ENCODE results near the gene KCNMB2.
"Not testable (repeated sequence)": the region's sequence is repeated elsewhere in the genome, so short reads cannot be mapped to it uniquely, and the experiment has no call there.

KCNMB2 gene

GRCh38 chr3:178519701-178520100 lies 16.5 kb upstream of the KCNMB2 start:
- DNase-seq (ENCODE audit: low read depth in 1 of 2, low spot score in 1 of 2) = no peak

- no peak for DNase-seq (ENCODE audit: low read depth in 1 of 2, low spot score in 1 of 2)
These were observed 15.8 kb upstream of the KCNMB2 start for GRCh38 chr3:178520451-178520850.

GRCh38 chr3:178522200-178523052 lies 13.8 kb upstream of the KCNMB2 start:
- no peak for DNase-seq (ENCODE audit: low read depth in 1 of 2, low spot score in 1 of 2)

- DNase-seq (ENCODE audit: low read depth in 1 of 2, low spot score in 1 of 2) = no peak
These were observed 11.0 kb upstream of the KCNMB2 start for GRCh38 chr3:178525251-178525650.

GRCh38 chr3:178526291-178526690 lies 9.9 kb upstream of the KCNMB2 start:
- DNase-seq (ENCODE audit: low read depth in 1 of 2, low spot score in 1 of 2) = no peak

- no peak for DNase-seq (ENCODE audit: low read depth in 1 of 2, low spot score in 1 of 2)
These were observed 8.3 kb upstream of the KCNMB2 start for GRCh38 chr3:178527981-178528380.

- DNase-seq (ENCODE audit: low read depth in 1 of 2, low spot score in 1 of 2) = no peak
These were observed 6.5 kb upstream of the KCNMB2 start for GRCh38 chr3:178529606-178530225.

GRCh38 chr3:178532476-178532875 lies 3.8 kb upstream of the KCNMB2 start:
- DNase-seq (ENCODE audit: low read depth in 1 of 2, low spot score in 1 of 2) = no peak

GRCh38 chr3:178537122-178537705 lies 978 bp downstream of the KCNMB2 start:
- no peak for DNase-seq (ENCODE audit: low read depth in 1 of 2, low spot score in 1 of 2)

- no peak for DNase-seq (ENCODE audit: low read depth in 1 of 2, low spot score in 1 of 2)
These were observed 1.8 kb downstream of the KCNMB2 start for GRCh38 chr3:178538056-178538455.

GRCh38 chr3:178540184-178540583 lies 3.9 kb downstream of the KCNMB2 start:
- no peak for DNase-seq (ENCODE audit: low read depth in 1 of 2, low spot score in 1 of 2)

- no peak for DNase-seq (ENCODE audit: low read depth in 1 of 2, low spot score in 1 of 2)
These were observed 9.1 kb downstream of the KCNMB2 start for GRCh38 chr3:178545337-178545736.

GRCh38 chr3:178546079-178546478 lies 9.8 kb downstream of the KCNMB2 start:
- no peak for DNase-seq (ENCODE audit: low read depth in 1 of 2, low spot score in 1 of 2)

- not testable (repeated sequence) for DNase-seq (ENCODE audit: low read depth in 1 of 2, low spot score in 1 of 2)
These were observed 13.2 kb downstream of the KCNMB2 start for GRCh38 chr3:178549426-178549825.

GRCh38 chr3:178551916-178552321 lies 15.7 kb downstream of the KCNMB2 start:
- no peak for DNase-seq (ENCODE audit: low read depth in 1 of 2, low spot score in 1 of 2)

GRCh38 chr3:178558637-178559036 lies 22.4 kb downstream of the KCNMB2 start:
- DNase-seq (ENCODE audit: low read depth in 1 of 2, low spot score in 1 of 2) = no peak

- DNase-seq (ENCODE audit: low read depth in 1 of 2, low spot score in 1 of 2) = no peak
These were observed 24.5 kb downstream of the KCNMB2 start for GRCh38 chr3:178560759-178561158.

GRCh38 chr3:178561239-178561638 lies 25.0 kb downstream of the KCNMB2 start:
- DNase-seq (ENCODE audit: low read depth in 1 of 2, low spot score in 1 of 2) = no peak

- no peak for DNase-seq (ENCODE audit: low read depth in 1 of 2, low spot score in 1 of 2)
These were observed 26.1 kb downstream of the KCNMB2 start for GRCh38 chr3:178562143-178562946.

- no peak for DNase-seq (ENCODE audit: low read depth in 1 of 2, low spot score in 1 of 2)
These were observed 26.7 kb downstream of the KCNMB2 start for GRCh38 chr3:178562947-178563232.

- no peak for DNase-seq (ENCODE audit: low read depth in 1 of 2, low spot score in 1 of 2)
These were observed 31.4 kb downstream of the KCNMB2 start for GRCh38 chr3:178567611-178568010.

All from activated T-helper 1 cell treated with anti-CD3 and anti-CD28 coated beads, Interleukin-2, amount 50 U/mL, for 16 hours (primary cell).